Liver (tissue), 9 donors: ENCODE data around the gene FBXO10. TPM values are rescaled to one million over a fixed set of nuclear protein-coding genes. Genes with fewer than 3 reads are reported as not detected.

Source experiments
- DNase-seq: peaks from one replicate; pipeline ENCODE4 v3.0.0-alpha.2; 2017; ENCODE audit warnings: low spot score
- H3K27ac ChIP-seq, 2 donors: one replicate each; pipeline ENCODE4 v1.7.0; 2013; ENCODE audit warnings: inconsistent platforms in 2 of 2, low read length in 2 of 2, control low read depth in 1 of 2, low read depth in 1 of 2, mild to moderate bottlenecking in 1 of 2
- H3K27me3 ChIP-seq, 4 donors: one replicate each; pipeline versions ENCODE4 v1.6.1 to v1.7.0; 2013; ENCODE audit warnings: low read length in 3 of 4, inconsistent platforms in 1 of 4, mild to moderate bottlenecking in 1 of 4, moderate library complexity in 1 of 4; ENCODE audit not compliant: control insufficient read depth in 4 of 4, insufficient read depth in 4 of 4
- H3K36me3 ChIP-seq, 4 donors: one replicate each; pipeline versions ENCODE4 v1.6.1 to v1.7.0; 2013; ENCODE audit warnings: low read length in 3 of 4, mild to moderate bottlenecking in 3 of 4, low read depth in 1 of 4, moderate library complexity in 1 of 4; ENCODE audit not compliant: control insufficient read depth in 4 of 4, insufficient read depth in 3 of 4
- H3K4me1 ChIP-seq, 4 donors: one replicate each; pipeline versions ENCODE4 v1.6.1 to v1.7.0; 2013; ENCODE audit warnings: low read length in 3 of 4, mild to moderate bottlenecking in 3 of 4, moderate library complexity in 1 of 4; ENCODE audit not compliant: control insufficient read depth in 4 of 4, insufficient read depth in 4 of 4
- H3K4me3 ChIP-seq, 3 donors: one replicate each; pipeline versions ENCODE4 v1.6.1 to v1.7.0; 2013; ENCODE audit warnings: low read length in 3 of 3, control low read depth in 1 of 3, low read depth in 1 of 3, mild to moderate bottlenecking in 1 of 3
- H3K9ac ChIP-seq, 2 donors: one replicate each; pipeline ENCODE4 v1.7.0; 2013; ENCODE audit warnings: low read length in 2 of 2, mild to moderate bottlenecking in 2 of 2, moderate library complexity in 2 of 2, control low read depth in 1 of 2, low read depth in 1 of 2
- H3K9me3 ChIP-seq, 4 donors: one replicate each; pipeline versions ENCODE4 v1.6.1 to v1.7.0; 2013; ENCODE audit warnings: low read length in 3 of 4; ENCODE audit not compliant: control insufficient read depth in 4 of 4
- CTCF ChIP-seq: fragments of 150-350 bp; IDR thresholded peaks from 2 replicates; pipeline ENCODE4 v1.5.1; 2017; ENCODE audit warnings: improper control_type of control experiment, low read depth, low read length; ENCODE audit not compliant: missing input control
- EGR1 ChIP-seq, 2 donors: IDR thresholded peaks; 2 replicates each; pipeline ENCODE4 v1.6.1; 2016 to 2018; ENCODE audit warnings: antibody characterized with exemption in 2 of 2, low read depth in 2 of 2
- FOXA1 ChIP-seq: IDR thresholded peaks from 2 replicates; pipeline ENCODE4 v1.6.1; 2016; ENCODE audit warnings: antibody characterized with exemption
- FOXA2 ChIP-seq: IDR thresholded peaks from 2 replicates; pipeline ENCODE4 v1.6.1; 2016; ENCODE audit warnings: antibody characterized with exemption
- GABPA ChIP-seq, 2 donors: IDR thresholded peaks in 1 of 2; conservative IDR thresholded peaks in 1 of 2; 2 replicates each; pipeline ENCODE4 v1.6.1; 2016; ENCODE audit warnings: antibody characterized with exemption in 2 of 2, mild to moderate bottlenecking in 1 of 2, moderate library complexity in 1 of 2
- HNF4A ChIP-seq, 2 donors: conservative IDR thresholded peaks; 2 replicates each; pipeline ENCODE4 v1.6.1; 2016; ENCODE audit warnings: antibody characterized with exemption in 2 of 2, mild to moderate bottlenecking in 2 of 2
- HNF4G ChIP-seq: IDR thresholded peaks from 2 replicates; pipeline ENCODE4 v1.6.1; 2016; ENCODE audit warnings: antibody characterized with exemption
- JUND ChIP-seq, 2 donors: IDR thresholded peaks; 2 replicates each; pipeline ENCODE4 v1.6.1; 2016; ENCODE audit warnings: antibody characterized with exemption in 2 of 2
- NR2F2 ChIP-seq: IDR thresholded peaks from 2 replicates; pipeline ENCODE4 v1.6.1; 2016; ENCODE audit warnings: antibody characterized with exemption
- RAD21 ChIP-seq, 2 donors: IDR thresholded peaks; 2 replicates each; pipeline ENCODE4 v1.6.1; 2016; ENCODE audit warnings: antibody characterized with exemption in 2 of 2, mild to moderate bottlenecking in 2 of 2
- REST ChIP-seq: IDR thresholded peaks from 2 replicates; pipeline ENCODE4 v1.6.1; 2016; ENCODE audit warnings: antibody characterized with exemption, mild to moderate bottlenecking
- RXRA ChIP-seq, 2 donors: IDR thresholded peaks; 2 replicates each; pipeline ENCODE4 v1.6.1; 2017 to 2018; ENCODE audit warnings: antibody characterized with exemption in 2 of 2, mild to moderate bottlenecking in 1 of 2
- SP1 ChIP-seq: IDR thresholded peaks from 2 replicates; pipeline ENCODE4 v1.6.1; 2018; ENCODE audit warnings: antibody characterized with exemption, mild to moderate bottlenecking
- TAF1 ChIP-seq: conservative IDR thresholded peaks from 2 replicates; pipeline ENCODE4 v1.6.1; 2016; ENCODE audit warnings: antibody characterized with exemption, mild to moderate bottlenecking
- YY1 ChIP-seq: IDR thresholded peaks from 2 replicates; pipeline ENCODE4 v1.6.1; 2016; ENCODE audit warnings: antibody characterized with exemption, mild to moderate bottlenecking
- WGBS: extraction: QIAGEN DNeasy Blood & Tissue Kit; methylation state at CpG from one replicate; pipeline ENCODE4 v1.1.7; 2013; 5-methylcytosine and 5-hydroxymethylcytosine counted together
- polyA plus RNA-seq, 2 donors: library from polyadenylated mRNA; stranded (reverse) in 1 of 2; unstranded in 1 of 2; fragments of 200-250 nt in 1 of 2; fragments of >200 nt in 1 of 2; fragmentation: Nextera tagmentation in 1 of 2; extraction: Ambion mirVana in 1 of 2; gene quantifications; one replicate each; pipeline versions ENCODE4 v1.2.1 to v1.2.3, GENCODE V29; 2013 to 2015
- total RNA-seq, 2 donors: library from RNA; depleted of rRNA; stranded (reverse); fragments of >200 nt; gene quantifications; one replicate each; pipeline ENCODE4 v1.2.3, GENCODE V29; 2014
- TF ChIP-seq, protein P1 (sequence below): IDR thresholded peaks from 2 replicates; pipeline ENCODE4 v1.6.1; 2016; ENCODE audit warnings: antibody characterized with exemption
- TF ChIP-seq, protein P2 (sequence below): IDR thresholded peaks from 2 replicates; pipeline ENCODE4 v1.6.1; 2016; ENCODE audit warnings: antibody characterized with exemption
- TF ChIP-seq, protein P3 (sequence below): IDR thresholded peaks from 2 replicates; pipeline ENCODE4 v1.6.1; 2016; ENCODE audit warnings: antibody characterized with exemption
- donor health status: healthy.
- donor health status: healthy.
- donor health status: healthy.
- donor health status: healthy.
- donor health status: healthy.

The FBXO10 gene
- total and polyA plus RNA-seq, 4 donors: 1.3 to 5.5 (median 4.1) TPM

DNA sequence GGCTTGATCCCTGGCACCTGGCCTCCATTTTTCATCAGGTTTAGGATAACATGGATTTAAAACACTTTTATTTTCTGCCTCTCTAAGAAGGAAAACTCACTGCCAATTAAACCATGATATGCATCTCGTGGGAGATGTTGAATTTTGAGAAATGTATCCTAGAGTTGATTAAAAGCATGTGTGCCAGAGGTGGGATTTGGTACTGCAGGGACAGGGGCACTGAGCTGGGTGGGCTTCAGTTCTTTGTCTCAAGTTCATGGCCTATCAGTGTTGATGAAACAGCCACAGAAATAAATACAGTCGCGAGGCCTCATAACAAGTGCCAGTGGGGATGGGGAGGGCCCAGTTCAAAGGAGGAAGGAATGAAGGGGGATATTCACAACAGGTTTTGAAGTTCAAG is 55.5 kb downstream of the FBXO10 start:
- DNase-seq: no peak
- TF ChIP-seq TAF1 (no peak), GABPA (IDR thresholded peaks at IDR 0.05 in 1 of 2, conservative IDR thresholded peaks at IDR 0.05 in 1 of 2) (no peak), EGR1 (IDR thresholded peaks at IDR 0.05; ENCODE audit: low read depth in 2 of 2) (no peak), CTCF (no peak), HNF4G (no peak), JUND (IDR thresholded peaks at IDR 0.05) (no peak), FOXA1 (no peak), RXRA (IDR thresholded peaks at IDR 0.05) (no peak), YY1 (no peak), REST (no peak), SP1 (no peak), NR2F2 (no peak), HNF4A (conservative IDR thresholded peaks at IDR 0.05) (no peak), RAD21 (IDR thresholded peaks at IDR 0.05) (no peak), FOXA2 (no peak)
- TF ChIP-seq, protein P1, sequence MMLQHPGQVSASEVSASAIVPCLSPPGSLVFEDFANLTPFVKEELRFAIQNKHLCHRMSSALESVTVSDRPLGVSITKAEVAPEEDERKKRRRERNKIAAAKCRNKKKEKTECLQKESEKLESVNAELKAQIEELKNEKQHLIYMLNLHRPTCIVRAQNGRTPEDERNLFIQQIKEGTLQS: no peak
- TF ChIP-seq, protein P2, sequence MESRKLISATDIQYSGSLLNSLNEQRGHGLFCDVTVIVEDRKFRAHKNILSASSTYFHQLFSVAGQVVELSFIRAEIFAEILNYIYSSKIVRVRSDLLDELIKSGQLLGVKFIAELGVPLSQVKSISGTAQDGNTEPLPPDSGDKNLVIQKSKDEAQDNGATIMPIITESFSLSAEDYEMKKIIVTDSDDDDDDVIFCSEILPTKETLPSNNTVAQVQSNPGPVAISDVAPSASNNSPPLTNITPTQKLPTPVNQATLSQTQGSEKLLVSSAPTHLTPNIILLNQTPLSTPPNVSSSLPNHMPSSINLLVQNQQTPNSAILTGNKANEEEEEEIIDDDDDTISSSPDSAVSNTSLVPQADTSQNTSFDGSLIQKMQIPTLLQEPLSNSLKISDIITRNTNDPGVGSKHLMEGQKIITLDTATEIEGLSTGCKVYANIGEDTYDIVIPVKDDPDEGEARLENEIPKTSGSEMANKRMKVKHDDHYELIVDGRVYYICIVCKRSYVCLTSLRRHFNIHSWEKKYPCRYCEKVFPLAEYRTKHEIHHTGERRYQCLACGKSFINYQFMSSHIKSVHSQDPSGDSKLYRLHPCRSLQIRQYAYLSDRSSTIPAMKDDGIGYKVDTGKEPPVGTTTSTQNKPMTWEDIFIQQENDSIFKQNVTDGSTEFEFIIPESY: no peak
- TF ChIP-seq, protein P3, sequence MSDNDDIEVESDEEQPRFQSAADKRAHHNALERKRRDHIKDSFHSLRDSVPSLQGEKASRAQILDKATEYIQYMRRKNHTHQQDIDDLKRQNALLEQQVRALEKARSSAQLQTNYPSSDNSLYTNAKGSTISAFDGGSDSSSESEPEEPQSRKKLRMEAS: no peak
- WGBS: 90% methylated on average over 3 of the region's 3 CpGs
- H3K27me3 ChIP-seq: no peaks in the 10 kb centered on the region
- peaks cover 4 to 29% (median 10%) of the 10 kb centered on the region in 4 donors for H3K36me3 ChIP-seq
- H3K4me1 ChIP-seq: no peaks in the 10 kb centered on the region
- no peak overlapping the region for H3K4me3 ChIP-seq
- no peak overlapping the region for H3K27ac ChIP-seq
- no peaks in the 10 kb centered on the region for H3K9me3 ChIP-seq
- H3K9ac ChIP-seq: no peak overlapping the region
